Mucosa of stomach (tissue), 1 donor: ENCODE results near the gene P2RY14.

Experiments used
- H3K27me3 ChIP-seq: one replicate; pipeline ENCODE4 v1.7.0; 2013; ENCODE audit warnings: mild to moderate bottlenecking, low read length; ENCODE audit not compliant: control insufficient read depth, insufficient read depth
- H3K36me3 ChIP-seq: one replicate; pipeline ENCODE4 v1.7.0; 2013; ENCODE audit warnings: low read length; ENCODE audit not compliant: control insufficient read depth, insufficient read depth
- H3K4me1 ChIP-seq: one replicate; pipeline ENCODE4 v1.7.0; 2013; ENCODE audit warnings: mild to moderate bottlenecking, low read length; ENCODE audit not compliant: control insufficient read depth, insufficient read depth
- H3K4me3 ChIP-seq: one replicate; pipeline ENCODE4 v1.7.0; 2013; ENCODE audit warnings: low read length
- H3K9ac ChIP-seq: one replicate; pipeline ENCODE4 v1.7.0; 2013; ENCODE audit warnings: mild to moderate bottlenecking, low read length, moderate library complexity
- H3K9me3 ChIP-seq: one replicate; pipeline ENCODE4 v1.7.0; 2013; ENCODE audit warnings: mild to moderate bottlenecking, low read length, moderate library complexity; ENCODE audit not compliant: control insufficient read depth
- donor health status: Pancreatic carcinoma.

The P2RY14 gene

DNA sequence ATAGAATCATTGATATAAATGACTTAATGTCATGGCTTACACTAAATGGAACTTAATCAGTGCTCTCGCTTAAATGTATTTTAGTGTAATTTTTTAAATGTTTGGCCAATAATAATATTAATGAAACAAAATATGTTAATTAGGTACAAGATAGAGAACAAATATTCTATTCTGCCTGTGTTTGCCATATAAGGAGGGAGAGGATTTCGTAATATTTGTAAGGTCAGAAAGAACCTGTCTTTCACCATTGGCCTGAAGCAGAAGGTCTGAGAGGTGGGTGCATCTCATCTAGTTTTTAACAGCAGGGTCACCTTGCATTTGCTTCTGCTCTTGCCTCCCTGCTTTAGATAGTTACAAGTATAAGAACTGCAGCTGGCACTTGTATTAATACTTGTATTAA lies 35.8 kb upstream of the P2RY14 start:
- H3K36me3 ChIP-seq = no peaks in the 10 kb centered on the region
- H3K27me3 ChIP-seq = no peaks in the 10 kb centered on the region
- H3K9ac ChIP-seq = no peak overlapping the region
- no peak overlapping the region for H3K4me3 ChIP-seq
- H3K4me1 ChIP-seq = no peaks in the 10 kb centered on the region
- H3K9me3 ChIP-seq = no peaks in the 10 kb centered on the region

DNA sequence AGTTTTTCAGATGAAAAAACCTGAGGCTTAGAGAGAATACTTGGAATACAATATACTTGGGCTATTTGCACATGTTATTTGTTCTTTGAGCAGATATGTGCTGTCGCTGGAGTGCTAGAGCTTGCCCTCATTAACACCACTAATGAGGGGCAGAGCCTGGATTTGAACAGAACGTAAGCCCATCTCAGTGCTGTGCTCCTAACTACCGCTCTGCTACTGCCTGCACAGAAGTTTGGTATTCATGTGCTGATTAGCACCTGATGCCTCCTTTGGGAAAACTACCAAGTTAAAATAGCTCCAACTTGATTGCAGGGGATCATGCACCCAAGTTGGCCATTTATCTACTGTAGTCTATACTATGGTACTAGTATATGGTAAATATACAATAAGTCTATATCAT lies 34.6 kb upstream of the P2RY14 start:
- no peaks in the 10 kb centered on the region for H3K27me3 ChIP-seq
- no peak overlapping the region for H3K9ac ChIP-seq
- no peaks in the 10 kb centered on the region for H3K36me3 ChIP-seq
- H3K4me3 ChIP-seq = no peak overlapping the region
- no peaks in the 10 kb centered on the region for H3K4me1 ChIP-seq
- H3K9me3 ChIP-seq = no peaks in the 10 kb centered on the region

DNA sequence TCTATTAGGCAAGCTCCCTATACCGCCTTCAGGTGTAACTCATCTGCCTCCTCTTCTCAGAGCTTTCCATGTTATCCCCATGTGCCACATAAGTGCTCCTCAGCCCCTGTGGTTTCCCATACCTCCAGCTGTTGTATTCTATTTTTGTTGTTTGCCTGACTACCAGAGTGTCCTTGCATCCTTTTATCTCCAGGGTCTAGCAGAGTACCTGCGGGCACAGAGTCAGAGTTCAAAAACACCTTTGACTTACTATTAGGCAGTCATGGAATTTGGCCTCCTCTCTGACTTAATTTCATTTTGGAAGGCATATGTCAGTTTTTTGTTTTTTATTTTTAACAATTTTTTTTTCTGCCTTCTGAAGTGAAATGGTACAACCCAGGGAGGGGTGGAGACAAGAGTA lies 31.2 kb upstream of the P2RY14 start:
- peaks cover 14% of the 10 kb centered on the region for H3K4me1 ChIP-seq
- no peaks in the 10 kb centered on the region for H3K36me3 ChIP-seq
- no peaks in the 10 kb centered on the region for H3K9me3 ChIP-seq
- H3K4me3 ChIP-seq = no peak overlapping the region
- H3K9ac ChIP-seq = no peak overlapping the region
- no peaks in the 10 kb centered on the region for H3K27me3 ChIP-seq

DNA sequence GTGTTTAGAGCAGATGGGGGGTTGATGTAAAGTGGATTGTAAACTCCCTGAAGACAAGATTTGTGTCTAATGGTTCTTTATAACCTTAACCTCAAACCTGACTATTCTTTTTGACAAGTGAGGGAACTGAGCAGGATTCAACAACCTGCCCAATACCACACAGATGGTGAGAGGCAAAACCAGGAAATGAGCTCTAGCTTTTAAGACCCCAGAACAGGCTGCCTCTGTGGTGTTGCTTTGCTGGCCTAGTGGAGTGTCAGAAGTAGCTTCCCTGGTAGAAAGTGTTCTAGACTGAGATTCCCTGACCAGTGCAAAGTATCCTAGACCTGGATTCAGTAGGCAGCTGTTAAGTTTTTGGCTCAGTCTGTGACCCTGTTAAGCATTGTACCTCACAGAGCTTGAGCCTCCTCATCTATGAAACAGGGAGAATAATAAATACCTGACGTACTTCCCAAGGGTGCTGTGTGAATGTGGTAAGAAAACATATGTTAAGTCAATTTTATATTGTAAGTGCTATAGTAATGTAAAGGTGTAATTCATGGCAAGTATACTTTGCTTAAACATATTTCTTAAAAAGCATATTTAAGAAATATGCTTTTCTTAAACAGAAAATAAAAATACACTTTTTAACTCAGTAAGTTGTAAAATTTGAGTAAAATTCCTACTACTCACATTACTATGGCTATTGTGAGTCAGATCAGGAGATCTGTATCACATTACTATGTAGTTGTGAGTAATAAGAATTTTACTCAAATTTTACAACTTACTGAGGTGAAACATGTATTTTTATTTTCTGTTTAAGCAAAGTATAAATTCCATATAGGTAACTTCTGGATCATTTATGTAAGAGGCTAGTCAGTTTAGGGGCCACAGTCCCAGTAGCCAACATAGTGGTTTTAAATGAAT lies 29.5 kb upstream of the P2RY14 start:
- H3K9ac ChIP-seq = no peak overlapping the region

DNA sequence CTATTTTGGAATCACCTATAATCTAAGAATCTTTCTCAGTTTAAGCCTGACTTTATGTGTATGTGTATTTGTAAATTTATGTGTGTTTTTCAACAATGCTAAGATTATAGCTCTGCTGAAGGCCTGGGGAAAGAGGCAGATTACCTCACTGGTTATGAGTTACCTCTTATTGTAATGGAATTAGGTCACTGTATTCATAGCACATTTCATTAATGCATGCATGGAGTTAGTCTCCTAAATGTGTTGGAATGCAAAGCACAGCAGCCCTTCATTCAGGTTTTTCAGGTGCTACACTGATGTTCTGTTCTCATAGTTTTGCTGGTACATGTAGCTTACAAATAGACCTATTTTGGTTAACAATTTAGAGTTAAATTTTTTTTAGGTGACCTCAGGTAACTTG lies 28.8 kb upstream of the P2RY14 start:
- no peaks in the 10 kb centered on the region for H3K9me3 ChIP-seq
- H3K36me3 ChIP-seq = no peaks in the 10 kb centered on the region
- H3K4me3 ChIP-seq = no peak overlapping the region
- H3K4me1 ChIP-seq = peaks cover 17% of the 10 kb centered on the region
- H3K9ac ChIP-seq = no peak overlapping the region
- H3K27me3 ChIP-seq = no peaks in the 10 kb centered on the region

More for the DNA sequence above, 29.5 kb upstream of the P2RY14 start:
- H3K27me3 ChIP-seq = no peaks in the 10 kb centered on the region
- no peaks in the 10 kb centered on the region for H3K36me3 ChIP-seq
- peaks cover 17% of the 10 kb centered on the region for H3K4me1 ChIP-seq
- H3K9me3 ChIP-seq = no peaks in the 10 kb centered on the region
- no peak overlapping the region for H3K4me3 ChIP-seq

DNA sequence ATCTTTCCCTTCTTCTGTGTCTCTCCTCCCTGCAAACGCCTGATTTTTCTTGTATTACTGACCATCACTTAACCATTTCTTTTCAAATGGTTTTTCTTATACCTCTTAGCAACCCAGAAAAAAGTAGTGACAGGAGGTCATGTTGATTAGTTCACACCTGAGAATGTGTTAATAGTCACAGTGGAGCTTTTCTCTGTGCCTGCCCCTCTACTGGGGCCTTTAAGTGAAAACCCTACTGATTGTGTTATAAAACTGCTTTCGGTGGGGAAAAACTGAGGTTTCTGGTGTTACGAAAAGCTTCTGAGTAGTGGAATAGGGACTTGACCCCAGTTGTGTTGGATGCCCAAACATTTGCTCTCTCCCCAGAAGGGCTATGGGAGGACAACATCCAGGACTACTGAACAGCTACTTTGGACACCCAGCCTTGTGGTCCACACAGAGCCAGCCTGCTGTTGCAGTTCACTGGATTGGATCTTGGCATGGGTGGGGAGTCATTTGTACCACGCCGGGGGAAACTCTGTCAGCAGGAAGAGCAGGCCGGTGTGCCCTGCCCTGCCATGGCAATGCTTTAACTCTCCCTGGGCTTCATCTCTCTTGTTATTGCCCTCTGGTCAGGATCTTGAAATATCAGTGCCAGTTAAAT lies 27.9 kb upstream of the P2RY14 start:
- no peaks in the 10 kb centered on the region for H3K27me3 ChIP-seq
- no peak overlapping the region for H3K9ac ChIP-seq
- H3K9me3 ChIP-seq = no peaks in the 10 kb centered on the region
- no peaks in the 10 kb centered on the region for H3K36me3 ChIP-seq
- H3K4me1 ChIP-seq = peaks cover 17% of the 10 kb centered on the region
- H3K4me3 ChIP-seq = no peak overlapping the region

DNA sequence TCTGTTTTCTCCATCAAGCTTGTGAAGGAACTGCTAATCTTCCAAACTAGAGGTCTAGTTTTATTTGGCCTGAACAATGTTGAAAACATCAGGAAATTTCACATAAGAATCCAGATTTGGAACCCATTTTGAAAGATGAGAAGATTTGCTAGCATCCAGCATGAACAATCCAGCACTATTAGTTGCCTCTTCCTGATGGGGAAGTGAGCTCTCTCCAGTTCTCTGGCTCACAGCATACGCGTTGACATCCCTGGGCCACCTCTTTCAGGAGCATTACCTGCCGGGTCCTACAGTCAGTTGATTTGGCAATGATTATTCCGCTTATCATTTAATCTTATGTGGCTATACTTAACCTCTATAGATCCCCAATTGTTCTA lies 27.4 kb upstream of the P2RY14 start:
- Histone ChIP-seq H3K4me3 (no peak overlapping the region), H3K9ac (no peak overlapping the region), H3K36me3 (no peaks in the 10 kb centered on the region), H3K9me3 (no peaks in the 10 kb centered on the region), H3K4me1 (peaks cover 17% of the 10 kb centered on the region), H3K27me3 (no peaks in the 10 kb centered on the region)

DNA sequence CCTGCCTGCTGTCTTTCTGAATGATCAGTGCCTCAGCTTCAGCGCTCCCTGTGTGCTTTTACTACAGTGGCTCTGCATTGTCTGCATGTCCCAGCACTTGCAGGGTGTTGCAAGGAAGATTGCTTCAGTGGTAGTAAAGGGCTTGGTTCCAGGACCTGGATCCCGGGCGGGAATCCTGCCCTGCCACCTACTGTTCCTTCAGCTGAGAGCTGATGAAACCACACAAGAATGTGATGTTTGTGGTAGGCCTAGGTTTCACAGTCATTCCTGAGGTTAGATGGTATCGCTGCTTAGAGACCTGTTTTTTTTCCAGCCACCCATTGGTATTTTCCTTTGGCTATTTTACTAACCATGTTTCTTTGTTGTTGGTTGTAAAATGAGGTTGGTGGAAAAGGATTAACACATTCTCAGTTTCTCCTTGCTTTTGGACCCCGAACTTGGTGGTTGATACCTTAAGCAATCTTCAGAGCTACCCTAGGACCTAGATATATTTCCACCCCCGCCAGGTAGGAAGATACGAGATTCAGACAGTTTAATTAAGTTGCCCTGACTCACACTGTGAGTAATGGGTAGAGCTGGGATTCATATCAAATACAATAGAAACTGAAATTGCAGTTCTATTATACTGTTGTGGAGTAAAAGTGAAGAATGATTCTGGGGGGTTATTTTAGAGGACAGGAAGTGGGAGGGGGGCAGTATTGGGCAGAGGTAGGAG lies 26.9 kb upstream of the P2RY14 start:
- H3K9ac ChIP-seq = no peak overlapping the region
- H3K4me3 ChIP-seq = no peak overlapping the region
- no peaks in the 10 kb centered on the region for H3K27me3 ChIP-seq
- no peaks in the 10 kb centered on the region for H3K36me3 ChIP-seq
- H3K9me3 ChIP-seq = no peaks in the 10 kb centered on the region
- peaks cover 17% of the 10 kb centered on the region for H3K4me1 ChIP-seq

DNA sequence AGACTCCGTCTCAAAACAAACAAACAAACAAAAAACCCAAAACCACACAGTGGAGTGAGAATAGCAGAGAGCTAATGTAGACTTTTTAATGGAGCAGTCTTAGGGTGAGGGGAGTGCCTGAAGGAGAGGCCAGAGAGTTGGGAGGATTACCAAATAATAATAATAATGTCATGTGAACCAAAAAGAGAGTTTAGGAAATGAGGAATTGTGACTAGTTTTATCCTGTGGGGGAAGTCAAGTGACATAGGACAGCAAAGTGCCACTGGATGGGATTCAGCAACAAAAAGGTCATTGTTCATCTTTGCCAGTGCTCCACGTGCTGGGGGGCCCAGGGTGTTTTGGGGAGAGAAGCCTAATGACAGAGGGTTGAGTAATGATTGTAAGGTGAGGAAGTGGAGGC lies 25.4 kb upstream of the P2RY14 start:
- Histone ChIP-seq H3K4me3 (no peak overlapping the region), H3K4me1 (peaks cover 17% of the 10 kb centered on the region), H3K27me3 (no peaks in the 10 kb centered on the region)

DNA sequence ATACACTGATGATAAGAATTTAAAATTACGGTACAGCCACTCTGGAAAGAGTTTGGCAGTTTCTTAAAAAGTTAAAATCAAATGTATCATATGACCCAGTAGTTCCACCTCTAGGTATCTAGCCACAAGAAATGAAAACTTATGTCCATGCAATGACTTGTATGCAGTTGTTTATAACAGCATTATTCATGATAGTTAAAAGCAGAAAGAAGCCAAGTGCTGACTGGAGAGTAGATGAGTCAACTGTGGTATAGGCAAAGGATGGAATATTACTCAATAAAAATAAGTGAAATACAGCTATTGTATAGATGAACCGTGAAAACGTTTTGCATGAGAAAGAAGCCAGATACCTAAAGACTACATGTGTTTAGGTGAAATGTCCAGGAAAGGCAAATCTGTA lies 23.4 kb upstream of the P2RY14 start:
- H3K9me3 ChIP-seq = no peaks in the 10 kb centered on the region
- no peaks in the 10 kb centered on the region for H3K27me3 ChIP-seq
- no peak overlapping the region for H3K4me3 ChIP-seq
- H3K9ac ChIP-seq = no peak overlapping the region
- peaks cover 17% of the 10 kb centered on the region for H3K4me1 ChIP-seq
- no peaks in the 10 kb centered on the region for H3K36me3 ChIP-seq

More for the DNA sequence above, 25.4 kb upstream of the P2RY14 start:
- Histone ChIP-seq H3K9me3 (no peaks in the 10 kb centered on the region), H3K9ac (no peak overlapping the region), H3K36me3 (no peaks in the 10 kb centered on the region)

DNA sequence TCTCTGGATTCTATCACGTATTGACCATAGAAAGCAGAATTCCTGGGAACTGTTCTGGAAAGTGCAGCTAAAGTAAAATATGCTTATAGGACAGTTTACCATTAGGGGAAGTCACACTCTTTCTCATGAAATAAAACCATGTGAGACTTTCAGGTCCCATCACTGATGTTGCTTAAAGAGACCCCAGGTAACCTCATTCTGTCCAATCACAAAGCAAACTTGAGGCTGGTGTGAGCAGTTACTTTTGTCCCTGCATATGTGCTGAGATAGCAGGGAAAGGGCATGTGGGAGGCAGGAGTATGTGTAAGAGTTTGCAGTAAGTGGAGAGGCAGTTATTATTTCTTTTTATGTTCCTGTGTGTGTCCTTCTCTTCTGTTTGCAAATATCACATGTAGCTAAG lies 22.2 kb upstream of the P2RY14 start:
- H3K9ac ChIP-seq = no peak overlapping the region
- H3K36me3 ChIP-seq = no peaks in the 10 kb centered on the region
- H3K4me1 ChIP-seq = peaks cover 13% of the 10 kb centered on the region

DNA sequence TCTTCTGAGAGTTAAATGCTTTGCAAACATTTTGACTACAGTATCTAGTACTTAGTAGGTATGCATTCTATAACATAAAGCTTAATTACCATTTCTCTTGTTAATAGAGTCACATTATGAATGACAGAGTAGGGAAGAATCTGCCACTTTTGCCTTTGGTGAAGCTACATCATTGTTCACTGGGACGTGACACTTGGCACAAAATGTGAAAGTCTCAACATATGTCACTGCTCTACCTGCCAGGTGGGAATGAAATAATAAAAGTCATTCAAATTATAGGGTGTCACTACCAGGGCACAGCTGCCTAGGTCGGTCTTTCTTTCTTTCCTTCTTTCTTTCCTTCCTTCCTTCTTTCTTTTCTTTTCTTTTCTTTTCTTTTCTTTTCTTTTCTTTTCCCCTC lies 20.7 kb upstream of the P2RY14 start:
- Histone ChIP-seq H3K9me3 (no peaks in the 10 kb centered on the region), H3K36me3 (no peaks in the 10 kb centered on the region), H3K9ac (no peak overlapping the region), H3K27me3 (no peaks in the 10 kb centered on the region), H3K4me1 (no peaks in the 10 kb centered on the region), H3K4me3 (no peak overlapping the region)

More for the DNA sequence above, 22.2 kb upstream of the P2RY14 start:
- Histone ChIP-seq H3K4me3 (no peak overlapping the region), H3K27me3 (no peaks in the 10 kb centered on the region), H3K9me3 (no peaks in the 10 kb centered on the region)
